HG03354 (cell line): ENCODE results near the gene VWF.

Experiments
- ATAC-seq: cut with Tn5 transposase; IDR thresholded peaks from one replicate; pipeline ENCODE4 v1.9.1; 2021; ENCODE audit warnings: mild to moderate bottlenecking; ENCODE audit not compliant: unreplicated experiment, poor library complexity, severe bottlenecking

The VWF gene

GRCh38 chr12:5925646-5926045 lies 198.8 kb downstream of the VWF start:
- no peak for ATAC-seq

GRCh38 chr12:5924342-5924741 lies 200.1 kb downstream of the VWF start:
- no peak for ATAC-seq

GRCh38 chr12:5923751-5924150 lies 200.7 kb downstream of the VWF start:
- no peak for ATAC-seq

- no peak for ATAC-seq
Observed at GRCh38 chr12:5923043-5923605, 201.3 kb downstream of the VWF start.

GRCh38 chr12:5921966-5922899 lies 202.2 kb downstream of the VWF start:
- ATAC-seq = no peak

- ATAC-seq = no peak
Observed at GRCh38 chr12:5921027-5921909, 203.2 kb downstream of the VWF start.

GRCh38 chr12:5916785-5917290 lies 207.6 kb downstream of the VWF start:
- no peak for ATAC-seq

- ATAC-seq = no peak
Observed at GRCh38 chr12:5915511-5915910, 209.0 kb downstream of the VWF start.

- no peak for ATAC-seq
Observed at GRCh38 chr12:5914387-5915149, 209.9 kb downstream of the VWF start.

- ATAC-seq = no peak
Observed at GRCh38 chr12:5913387-5913786, 211.1 kb downstream of the VWF start.

- no peak for ATAC-seq
Observed at GRCh38 chr12:5912437-5913334, 211.8 kb downstream of the VWF start.

- ATAC-seq = no peak
Observed at GRCh38 chr12:5912011-5912410, 212.5 kb downstream of the VWF start.

GRCh38 chr12:5910790-5911548 lies 213.5 kb downstream of the VWF start:
- ATAC-seq = no peak

- ATAC-seq = no peak
Observed at GRCh38 chr12:5909560-5909959, 214.9 kb downstream of the VWF start.

- ATAC-seq = no peak
Observed at GRCh38 chr12:5908251-5908650, 216.2 kb downstream of the VWF start.

GRCh38 chr12:5907807-5908206 lies 216.7 kb downstream of the VWF start:
- ATAC-seq = no peak

- no peak for ATAC-seq
Observed at GRCh38 chr12:5905757-5906156, 218.7 kb downstream of the VWF start.

- no peak for ATAC-seq
Observed at GRCh38 chr12:5904969-5905368, 219.5 kb downstream of the VWF start.
